ENCODE measurements around the gene CXADR.

CXADR gene

GRCh38 chr21:17542371-17543011 is 29.6 kb downstream of the CXADR start:
- no peak for DNase-seq (ENCODE audit: low spot score)

- DNase-seq (ENCODE audit: low spot score), result no peak
Measured at GRCh38 chr21:17545007-17545406, 32.2 kb downstream of the CXADR start.

- DNase-seq (ENCODE audit: low spot score), result no peak
Measured at GRCh38 chr21:17548262-17548661, 35.4 kb downstream of the CXADR start.

GRCh38 chr21:17550671-17551308 is 37.9 kb downstream of the CXADR start:
- no peak for DNase-seq (ENCODE audit: low spot score)

- DNase-seq (ENCODE audit: low spot score), result no peak
Measured at GRCh38 chr21:17552410-17552809, 39.6 kb downstream of the CXADR start.

GRCh38 chr21:17554120-17554519 is 41.3 kb downstream of the CXADR start:
- no peak for DNase-seq (ENCODE audit: low spot score)

- DNase-seq (ENCODE audit: low spot score), result peak; percentile 23
Measured at GRCh38 chr21:17554679-17555465, 42.0 kb downstream of the CXADR start.

GRCh38 chr21:17560377-17561025 is 47.7 kb downstream of the CXADR start:
- DNase-seq (ENCODE audit: low spot score), result no peak

- no peak for DNase-seq (ENCODE audit: low spot score)
Measured at GRCh38 chr21:17570786-17571185, 57.9 kb downstream of the CXADR start.

- DNase-seq (ENCODE audit: low spot score), result no peak
Measured at GRCh38 chr21:17572431-17572830, 59.6 kb downstream of the CXADR start.

- no peak for DNase-seq (ENCODE audit: low spot score)
Measured at GRCh38 chr21:17575076-17575475, 62.2 kb downstream of the CXADR start.

- no peak for DNase-seq (ENCODE audit: low spot score)
Measured at GRCh38 chr21:17576080-17576835, 63.4 kb downstream of the CXADR start.

GRCh38 chr21:17577701-17578100 is 64.9 kb downstream of the CXADR start:
- no peak for DNase-seq (ENCODE audit: low spot score)

- DNase-seq (ENCODE audit: low spot score), result no peak
Measured at GRCh38 chr21:17578162-17578561, 65.3 kb downstream of the CXADR start.

GRCh38 chr21:17578876-17579275 is 66.0 kb downstream of the CXADR start:
- no peak for DNase-seq (ENCODE audit: low spot score)

GRCh38 chr21:17580319-17580718 is 67.5 kb downstream of the CXADR start:
- DNase-seq (ENCODE audit: low spot score), result no peak

- no peak for DNase-seq (ENCODE audit: low spot score)
Measured at GRCh38 chr21:17583898-17584297, 71.1 kb downstream of the CXADR start.

GRCh38 chr21:17585875-17586450 is 73.1 kb downstream of the CXADR start:
- DNase-seq (ENCODE audit: low spot score), result peak; percentile 59

GRCh38 chr21:17590430-17590829 is 77.6 kb downstream of the CXADR start:
- DNase-seq (ENCODE audit: low spot score), result no peak

- DNase-seq (ENCODE audit: low spot score), result no peak
Measured at GRCh38 chr21:17597680-17598079, 84.8 kb downstream of the CXADR start.

GRCh38 chr21:17598437-17598836 is 85.6 kb downstream of the CXADR start:
- no peak for DNase-seq (ENCODE audit: low spot score)

- no peak for DNase-seq (ENCODE audit: low spot score)
Measured at GRCh38 chr21:17602874-17603273, 90.0 kb downstream of the CXADR start.
